ENCODE measurements around the gene CACNA1C. TPM values are rescaled to one million over a fixed set of nuclear protein-coding genes. Genes with fewer than 3 reads are reported as not detected.

The CACNA1C gene
- polyA plus RNA-seq, 4 donors, result 0.67 to 2.5 (median 2.0) TPM

- 47 to 67% (median 59%) methylated on average over 2 of the region's 2 CpGs for WGBS, 3 donors
- Histone ChIP-seq H3K27ac (ENCODE audit: low read depth in 1 of 3, low read length in 2 of 3) (no peak overlapping the region), H3K4me1 (ENCODE audit: control insufficient read depth in 3 of 3, insufficient read depth in 2 of 3, low read depth in 1 of 3, low read length in 2 of 3) (no peaks in the 10 kb centered on the region), H3K27me3 (ENCODE audit: control insufficient read depth in 3 of 3, insufficient read depth in 3 of 3, low read length in 3 of 3) (no peaks in the 10 kb centered on the region), H3K9me3 (ENCODE audit: control insufficient read depth in 2 of 2, insufficient read depth in 1 of 2, low read depth in 1 of 2, low read length in 1 of 2) (no peaks in the 10 kb centered on the region), H3K36me3 (ENCODE audit: control insufficient read depth in 3 of 3, insufficient read depth in 2 of 3, low read depth in 1 of 3, low read length in 3 of 3) (no peaks in the 10 kb centered on the region), H3K4me3 (ENCODE audit: low read depth in 1 of 3, low read length in 3 of 3) (no peak overlapping the region)
- no peak for DNase-seq
- no peak for FAIRE-seq
These were observed 692.9 kb downstream of the CACNA1C start for GRCh38 chr12:2745655-2746054.

Other genes with a start within 250 kb of the CACNA1C start
- gene LRTM2, start 232.4 kb upstream of the CACNA1C start, polyA plus RNA-seq, result under 1 TPM in 2 of 4 donors, not detected in 2; 0.03 TPM
- 10 to 100 TPM in 2 of 4 donors, 1 to 10 TPM in 2; 5.5 to 10.8 (median 9.1) TPM for gene CACNA2D4, start 134.3 kb upstream of the CACNA1C start, polyA plus RNA-seq
- gene DCP1B, start 48.5 kb upstream of the CACNA1C start, polyA plus RNA-seq, result 10 to 100 TPM in 1 of 4 donors, 1 to 10 TPM in 3; 4.5 to 18.2 (median 7.9) TPM